Brain microvascular endothelial cell (primary cell): ENCODE measurements around the gene CENPF.

Experiments
- DNase-seq: peaks from one replicate; pipeline ENCODE4 v3.0.0-alpha.2; 2020
- H3K27ac ChIP-seq: fragments of 250-450 bp; sonication (Bioruptor Pico); 2 replicates; pipeline ENCODE4 v1.5.1; 2020; ENCODE audit warnings: mild to moderate bottlenecking, moderate library complexity
- H3K27me3 ChIP-seq: fragments of 250-450 bp; sonication (Bioruptor Pico); replicated peaks from 2 replicates; pipeline ENCODE4 v1.5.1; 2020; ENCODE audit warnings: mild to moderate bottlenecking
- H3K36me3 ChIP-seq: fragments of 250-450 bp; sonication (Bioruptor Pico); replicated peaks from 2 replicates; pipeline ENCODE4 v1.5.1; 2020; ENCODE audit warnings: mild to moderate bottlenecking
- H3K4me3 ChIP-seq: 2 replicates; pipeline ENCODE4 v1.5.1; 2011; ENCODE audit warnings: low read depth, mild to moderate bottlenecking, control low read depth, low read length, moderate library complexity
- in situ Hi-C: cut with HindIII; loops from 2 replicates; pipeline ENCODE4 v1.10.0; 2017; ENCODE audit warnings: low sequenced_read_pairs, low pct_ligation_motif_present
- TF ChIP-seq, protein P1 (sequence below): IDR thresholded peaks from 2 replicates; pipeline ENCODE4 v1.5.1; 2011; ENCODE audit warnings: low read depth, mild to moderate bottlenecking, moderate library complexity, low read length, control low read depth, inconsistent platforms; ENCODE audit errors: missing control alignments

CENPF gene, protein sequence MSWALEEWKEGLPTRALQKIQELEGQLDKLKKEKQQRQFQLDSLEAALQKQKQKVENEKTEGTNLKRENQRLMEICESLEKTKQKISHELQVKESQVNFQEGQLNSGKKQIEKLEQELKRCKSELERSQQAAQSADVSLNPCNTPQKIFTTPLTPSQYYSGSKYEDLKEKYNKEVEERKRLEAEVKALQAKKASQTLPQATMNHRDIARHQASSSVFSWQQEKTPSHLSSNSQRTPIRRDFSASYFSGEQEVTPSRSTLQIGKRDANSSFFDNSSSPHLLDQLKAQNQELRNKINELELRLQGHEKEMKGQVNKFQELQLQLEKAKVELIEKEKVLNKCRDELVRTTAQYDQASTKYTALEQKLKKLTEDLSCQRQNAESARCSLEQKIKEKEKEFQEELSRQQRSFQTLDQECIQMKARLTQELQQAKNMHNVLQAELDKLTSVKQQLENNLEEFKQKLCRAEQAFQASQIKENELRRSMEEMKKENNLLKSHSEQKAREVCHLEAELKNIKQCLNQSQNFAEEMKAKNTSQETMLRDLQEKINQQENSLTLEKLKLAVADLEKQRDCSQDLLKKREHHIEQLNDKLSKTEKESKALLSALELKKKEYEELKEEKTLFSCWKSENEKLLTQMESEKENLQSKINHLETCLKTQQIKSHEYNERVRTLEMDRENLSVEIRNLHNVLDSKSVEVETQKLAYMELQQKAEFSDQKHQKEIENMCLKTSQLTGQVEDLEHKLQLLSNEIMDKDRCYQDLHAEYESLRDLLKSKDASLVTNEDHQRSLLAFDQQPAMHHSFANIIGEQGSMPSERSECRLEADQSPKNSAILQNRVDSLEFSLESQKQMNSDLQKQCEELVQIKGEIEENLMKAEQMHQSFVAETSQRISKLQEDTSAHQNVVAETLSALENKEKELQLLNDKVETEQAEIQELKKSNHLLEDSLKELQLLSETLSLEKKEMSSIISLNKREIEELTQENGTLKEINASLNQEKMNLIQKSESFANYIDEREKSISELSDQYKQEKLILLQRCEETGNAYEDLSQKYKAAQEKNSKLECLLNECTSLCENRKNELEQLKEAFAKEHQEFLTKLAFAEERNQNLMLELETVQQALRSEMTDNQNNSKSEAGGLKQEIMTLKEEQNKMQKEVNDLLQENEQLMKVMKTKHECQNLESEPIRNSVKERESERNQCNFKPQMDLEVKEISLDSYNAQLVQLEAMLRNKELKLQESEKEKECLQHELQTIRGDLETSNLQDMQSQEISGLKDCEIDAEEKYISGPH (N-terminal part only)

DNA sequence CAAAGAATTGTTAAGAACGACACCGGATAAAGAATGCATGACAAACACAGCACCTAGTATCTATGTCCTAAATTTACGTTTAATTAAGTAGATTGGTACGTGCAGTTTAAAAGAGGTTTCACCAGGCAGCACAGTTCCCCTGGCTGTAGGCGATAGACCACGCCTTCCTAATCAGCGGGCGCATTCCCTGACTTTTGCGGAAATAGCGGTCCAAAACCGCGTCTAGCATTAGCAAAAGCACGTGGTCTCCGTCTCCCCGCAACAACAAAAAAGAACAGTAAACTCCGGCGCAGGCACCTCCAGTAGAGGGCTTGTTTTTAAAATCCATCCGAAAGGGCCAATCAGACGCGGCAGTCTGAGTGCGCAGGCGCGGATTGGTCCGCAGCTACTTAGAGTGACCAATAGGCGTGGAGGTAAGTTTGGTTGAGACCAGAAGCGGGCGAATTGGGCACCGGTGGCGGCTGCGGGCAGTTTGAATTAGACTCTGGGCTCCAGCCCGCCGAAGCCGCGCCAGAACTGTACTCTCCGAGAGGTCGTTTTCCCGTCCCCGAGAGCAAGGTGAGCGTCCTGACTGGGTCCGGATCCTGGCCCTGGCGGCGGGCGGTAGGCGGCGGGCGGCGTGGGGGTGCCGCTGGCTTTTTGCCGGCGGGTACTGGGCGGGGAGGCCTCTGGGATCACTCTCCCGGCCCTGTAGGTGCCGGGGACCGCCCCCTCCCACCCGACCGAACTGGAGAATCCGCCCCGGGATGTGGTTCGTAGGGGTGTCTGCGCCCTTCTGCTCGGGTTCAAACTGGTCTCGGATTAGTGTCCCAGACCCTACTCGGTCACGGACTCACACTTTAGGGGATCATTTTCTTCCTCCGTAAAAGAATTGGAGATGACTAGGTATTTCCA, at the start of gene CENPF:
CENPF (plus strand) TSS at position 432 of the 894 bp plus-strand sequence. CDS start 10,560 bp downstream, outside the sequence.
- peak; percentile 99 for DNase-seq
- TF ChIP-seq, protein P1, sequence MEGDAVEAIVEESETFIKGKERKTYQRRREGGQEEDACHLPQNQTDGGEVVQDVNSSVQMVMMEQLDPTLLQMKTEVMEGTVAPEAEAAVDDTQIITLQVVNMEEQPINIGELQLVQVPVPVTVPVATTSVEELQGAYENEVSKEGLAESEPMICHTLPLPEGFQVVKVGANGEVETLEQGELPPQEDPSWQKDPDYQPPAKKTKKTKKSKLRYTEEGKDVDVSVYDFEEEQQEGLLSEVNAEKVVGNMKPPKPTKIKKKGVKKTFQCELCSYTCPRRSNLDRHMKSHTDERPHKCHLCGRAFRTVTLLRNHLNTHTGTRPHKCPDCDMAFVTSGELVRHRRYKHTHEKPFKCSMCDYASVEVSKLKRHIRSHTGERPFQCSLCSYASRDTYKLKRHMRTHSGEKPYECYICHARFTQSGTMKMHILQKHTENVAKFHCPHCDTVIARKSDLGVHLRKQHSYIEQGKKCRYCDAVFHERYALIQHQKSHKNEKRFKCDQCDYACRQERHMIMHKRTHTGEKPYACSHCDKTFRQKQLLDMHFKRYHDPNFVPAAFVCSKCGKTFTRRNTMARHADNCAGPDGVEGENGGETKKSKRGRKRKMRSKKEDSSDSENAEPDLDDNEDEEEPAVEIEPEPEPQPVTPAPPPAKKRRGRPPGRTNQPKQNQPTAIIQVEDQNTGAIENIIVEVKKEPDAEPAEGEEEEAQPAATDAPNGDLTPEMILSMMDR = peak; percentile 39
- Histone ChIP-seq H3K27me3 (no peaks in the 10 kb centered on the region), H3K27ac (peak within 1 kb of the TSS; percentile 25), H3K4me3 (peak within 1 kb of the TSS; percentile 90), H3K36me3 (no peaks in the 10 kb centered on the region)
- in situ Hi-C loops = no loop called here

DNA sequence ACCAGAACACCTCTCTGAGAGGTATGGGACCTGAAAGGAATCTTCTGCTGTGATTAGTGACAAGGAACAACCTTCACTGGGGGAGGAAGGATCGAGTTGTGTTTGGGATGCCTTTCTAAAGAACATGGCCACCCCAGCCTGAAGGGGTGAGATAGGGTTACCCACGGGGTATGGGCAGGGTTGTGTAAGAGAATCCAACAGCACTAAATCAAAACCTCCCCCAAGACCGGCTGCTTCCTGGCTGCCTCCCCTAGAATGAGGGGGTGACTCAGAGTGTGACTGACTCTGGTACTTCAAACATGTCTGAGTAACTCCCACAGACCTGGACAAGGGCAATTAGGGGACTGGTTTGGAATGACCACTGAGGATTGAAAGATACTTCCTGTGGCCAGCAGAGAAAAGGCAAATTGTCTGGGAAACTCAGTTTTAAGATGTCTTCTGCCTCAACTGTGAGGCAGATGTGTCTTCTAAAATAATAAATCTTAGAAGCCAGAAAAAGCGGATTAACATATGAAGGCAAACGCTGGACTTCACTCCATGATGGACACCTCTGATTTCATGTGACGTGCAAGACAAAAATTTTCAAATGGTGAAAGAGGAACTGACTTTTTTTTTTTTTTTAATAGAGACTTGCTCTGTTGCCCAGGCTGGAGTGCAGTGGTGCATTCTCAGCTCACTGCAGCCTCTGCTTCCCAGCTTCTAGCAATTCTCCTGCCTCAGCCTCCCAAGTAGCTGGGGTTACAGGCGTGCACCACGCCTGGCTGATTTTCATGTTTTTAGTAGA, 44.9 kb upstream of the CENPF start:
- DNase-seq = peak; percentile 82
- TF ChIP-seq, protein P1 = no peak
- no peak overlapping the region for H3K4me3 ChIP-seq
- in situ Hi-C loops = no loop called here
- no peaks in the 10 kb centered on the region for H3K27me3 ChIP-seq
- no peaks in the 10 kb centered on the region for H3K36me3 ChIP-seq
- no peak overlapping the region for H3K27ac ChIP-seq

DNA sequence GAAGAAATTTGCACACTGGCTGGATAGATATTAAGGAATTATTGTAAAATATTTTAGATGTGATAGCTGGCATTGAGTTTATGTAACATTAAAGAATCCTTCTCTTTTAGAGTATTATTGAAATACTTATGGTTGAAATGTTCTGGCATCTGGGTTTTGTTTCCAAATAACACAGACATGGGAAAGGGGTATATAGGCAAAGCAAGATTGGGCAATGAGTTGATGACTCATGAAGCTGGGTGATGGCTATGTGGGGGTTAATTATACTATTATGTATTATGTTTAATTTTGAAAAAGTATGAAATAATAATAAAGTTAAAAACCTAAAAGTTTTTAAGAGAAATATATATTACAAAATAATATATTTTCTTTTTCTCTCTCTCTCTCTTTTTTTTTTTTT, 39.1 kb upstream of the CENPF start:
- TF ChIP-seq, protein P1 = no peak
- Histone ChIP-seq H3K4me3 (no peak overlapping the region), H3K27ac (no peak overlapping the region), H3K36me3 (no peaks in the 10 kb centered on the region), H3K27me3 (no peaks in the 10 kb centered on the region)
- DNase-seq = no peak
- in situ Hi-C loops = no loop called here

DNA sequence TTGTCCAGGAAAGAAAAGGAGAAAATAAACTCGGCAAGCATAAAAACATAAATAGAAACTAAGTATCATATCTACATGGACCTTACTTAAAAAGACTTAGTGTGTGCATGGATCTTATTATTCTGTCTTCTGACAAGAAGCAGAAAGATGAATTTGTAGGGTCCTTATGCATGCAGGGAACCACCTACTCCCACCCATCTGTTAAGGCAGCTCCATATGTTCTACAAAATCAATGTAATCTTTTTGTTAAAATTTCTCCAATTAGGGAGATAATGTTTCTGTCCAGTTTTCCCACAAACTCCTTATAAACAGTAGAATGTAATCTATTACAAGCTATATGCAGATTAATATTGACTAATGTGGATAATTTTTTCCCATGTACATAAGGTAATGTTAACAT, 37.7 kb upstream of the CENPF start:
- H3K36me3 ChIP-seq = no peaks in the 10 kb centered on the region
- DNase-seq = no peak
- no peak overlapping the region for H3K4me3 ChIP-seq
- H3K27ac ChIP-seq = no peak overlapping the region
- TF ChIP-seq, protein P1 = no peak
- in situ Hi-C loops = no loop called here
- no peaks in the 10 kb centered on the region for H3K27me3 ChIP-seq
